Neutrophil (primary cell): ENCODE results near the gene MARCHF9.
A peak's percentile ranks its signal among the peaks of the same experiment; 100 is the strongest.

Experiments
- H3K27ac ChIP-seq: fragments of 200-600 bp; sonication (generic); 2 replicates; pipeline ENCODE4 v1.5.1; 2016; ENCODE audit warnings: mild to moderate bottlenecking, moderate library complexity
- H3K27me3 ChIP-seq: fragments of 200-600 bp; sonication (generic); 2 replicates; pipeline ENCODE4 v1.6.0; 2016; ENCODE audit warnings: mild to moderate bottlenecking
- H3K36me3 ChIP-seq: fragments of 200-600 bp; sonication (generic); 2 replicates; pipeline ENCODE4 v1.5.1; 2017
- H3K4me1 ChIP-seq, 2 experiments: fragments of 200-600 bp in 1 of 2; sonication (generic) in 1 of 2; 1 replicate in 1 of 2; 2 replicates in 1 of 2; pipeline versions ENCODE4 v1.5.1 to v1.6.1; 2013 to 2016; ENCODE audit warnings: low read depth in 1 of 2, low read length in 1 of 2, mild to moderate bottlenecking in 1 of 2, moderate library complexity in 1 of 2; ENCODE audit not compliant: control insufficient read depth in 1 of 2, insufficient read depth in 1 of 2
- H3K4me3 ChIP-seq, 2 experiments: fragments of 200-600 bp in 1 of 2; sonication (generic) in 1 of 2; 1 replicate in 1 of 2; 2 replicates in 1 of 2; pipeline ENCODE4 v1.5.1; 2013 to 2016; ENCODE audit warnings: low read depth in 1 of 2, low read length in 1 of 2, mild to moderate bottlenecking in 1 of 2, moderate library complexity in 1 of 2
- H3K9me3 ChIP-seq: fragments of 200-600 bp; sonication (generic); 2 replicates; pipeline ENCODE4 v1.5.1; 2016
- TF ChIP-seq, protein P1 (sequence below): fragments of 200-600 bp; sonication (generic); IDR thresholded peaks from 2 replicates; pipeline ENCODE4 v1.5.1; 2016; ENCODE audit warnings: antibody characterized with exemption

MARCHF9 gene

DNA sequence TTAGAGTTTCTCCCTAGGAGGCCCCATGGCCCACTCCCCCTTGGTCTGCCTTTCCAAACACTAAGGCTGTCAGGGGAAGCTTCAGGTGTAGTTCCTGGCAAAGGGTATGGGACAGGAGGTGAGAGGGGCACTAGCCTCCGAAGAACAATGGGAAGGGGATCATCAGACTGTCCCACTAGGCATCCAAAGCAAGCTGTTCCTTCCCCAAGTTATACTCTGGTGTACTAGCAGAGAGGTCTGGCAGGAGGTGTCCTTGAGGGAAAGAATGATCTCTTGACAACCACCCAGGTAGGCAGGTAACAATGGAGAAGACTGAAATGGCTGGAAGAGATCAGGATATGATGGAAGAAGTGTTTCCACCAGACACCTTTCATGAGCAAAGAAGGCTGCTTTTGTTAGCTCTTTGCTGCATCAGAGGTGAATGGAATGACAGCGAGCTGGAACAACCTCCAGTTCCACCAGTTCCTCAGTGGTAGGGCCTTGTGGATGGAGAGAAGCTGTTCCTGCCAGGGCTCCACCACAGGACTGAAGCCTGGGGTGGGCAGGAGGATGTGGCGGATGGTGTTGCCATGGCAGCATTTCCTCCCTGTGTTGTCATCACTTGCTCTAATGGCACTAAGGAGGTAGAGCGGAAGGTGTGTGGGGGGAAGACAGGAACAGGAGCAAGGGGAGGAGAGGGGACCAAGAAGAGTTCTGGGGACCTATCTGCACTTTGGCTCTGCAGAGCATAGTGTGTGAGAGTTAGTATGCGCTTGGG, 14.1 kb upstream of the MARCHF9 start:
- Histone ChIP-seq H3K4me3 (peak overlapping the region; percentile 61 to 72), H3K9me3 (no peaks in the 10 kb centered on the region), H3K36me3 (peaks cover 40% of the 10 kb centered on the region), H3K27me3 (no peaks in the 10 kb centered on the region), H3K4me1 (peaks cover 63 to 69% of the 10 kb centered on the region in 2 experiments), H3K27ac (peak overlapping the region; percentile 94)
- TF ChIP-seq, protein P1, sequence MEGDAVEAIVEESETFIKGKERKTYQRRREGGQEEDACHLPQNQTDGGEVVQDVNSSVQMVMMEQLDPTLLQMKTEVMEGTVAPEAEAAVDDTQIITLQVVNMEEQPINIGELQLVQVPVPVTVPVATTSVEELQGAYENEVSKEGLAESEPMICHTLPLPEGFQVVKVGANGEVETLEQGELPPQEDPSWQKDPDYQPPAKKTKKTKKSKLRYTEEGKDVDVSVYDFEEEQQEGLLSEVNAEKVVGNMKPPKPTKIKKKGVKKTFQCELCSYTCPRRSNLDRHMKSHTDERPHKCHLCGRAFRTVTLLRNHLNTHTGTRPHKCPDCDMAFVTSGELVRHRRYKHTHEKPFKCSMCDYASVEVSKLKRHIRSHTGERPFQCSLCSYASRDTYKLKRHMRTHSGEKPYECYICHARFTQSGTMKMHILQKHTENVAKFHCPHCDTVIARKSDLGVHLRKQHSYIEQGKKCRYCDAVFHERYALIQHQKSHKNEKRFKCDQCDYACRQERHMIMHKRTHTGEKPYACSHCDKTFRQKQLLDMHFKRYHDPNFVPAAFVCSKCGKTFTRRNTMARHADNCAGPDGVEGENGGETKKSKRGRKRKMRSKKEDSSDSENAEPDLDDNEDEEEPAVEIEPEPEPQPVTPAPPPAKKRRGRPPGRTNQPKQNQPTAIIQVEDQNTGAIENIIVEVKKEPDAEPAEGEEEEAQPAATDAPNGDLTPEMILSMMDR, result no peak

DNA sequence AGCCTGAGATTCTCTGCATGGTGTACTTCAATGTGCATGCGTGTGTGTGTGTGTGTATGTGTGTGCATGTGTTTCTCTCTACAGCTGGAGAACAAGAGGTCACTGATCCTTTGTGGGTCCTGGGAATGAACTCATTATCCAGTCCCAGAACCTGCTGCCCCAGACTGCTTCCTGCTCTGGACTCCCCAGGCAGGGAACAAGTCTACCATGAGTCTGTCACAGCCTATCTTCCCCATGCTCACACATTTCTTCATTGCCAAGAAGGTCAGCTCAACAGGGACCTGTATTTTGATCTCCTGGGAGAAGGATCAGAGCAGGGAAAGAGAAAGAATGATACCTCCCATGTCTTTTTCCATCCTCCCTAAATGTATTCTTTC, 13.5 kb upstream of the MARCHF9 start:
- no peaks in the 10 kb centered on the region for H3K27me3 ChIP-seq

DNA sequence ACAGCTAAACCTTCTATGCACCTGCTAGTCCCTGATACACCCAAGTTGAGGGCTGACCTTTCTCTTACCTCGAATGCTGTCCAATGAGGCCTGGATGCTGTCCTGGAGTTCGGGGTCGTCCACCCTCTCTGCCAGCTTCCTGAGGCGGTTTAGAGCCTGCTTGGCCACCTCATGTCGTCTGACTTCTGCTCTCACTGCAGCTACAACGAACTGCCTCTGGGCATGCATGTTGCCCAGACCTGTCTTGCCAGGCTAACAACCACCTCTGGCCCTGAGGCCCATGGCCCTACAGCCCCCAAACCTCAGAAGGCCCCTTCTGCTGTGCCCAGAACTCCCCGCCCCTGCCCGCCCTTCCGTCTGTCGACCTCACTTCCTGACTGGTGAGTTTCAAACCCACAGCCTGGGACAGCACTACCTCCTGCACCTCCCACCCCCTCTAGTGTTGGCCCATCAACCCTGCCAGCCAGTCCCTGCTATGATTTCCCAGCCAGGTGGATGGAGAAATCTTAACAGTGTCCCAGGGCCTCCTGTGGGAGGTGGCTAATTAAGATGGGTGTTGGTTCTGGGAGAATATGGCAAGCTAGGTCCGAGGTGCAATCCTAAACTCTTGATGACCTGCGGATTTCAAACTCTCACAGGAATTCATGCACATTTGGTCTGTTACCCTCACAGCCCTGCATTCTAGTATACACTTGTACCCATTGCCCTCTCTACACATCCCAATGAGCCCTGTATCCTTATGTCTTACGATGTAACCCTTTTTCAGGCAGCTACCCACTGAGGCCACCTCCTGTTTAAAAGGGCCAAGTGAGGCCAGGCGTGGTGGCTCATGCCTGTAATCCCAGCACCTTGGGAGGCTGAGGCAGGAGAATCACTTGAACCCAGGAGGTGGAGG, 12.8 kb upstream of the MARCHF9 start:
- Histone ChIP-seq H3K27ac (peak overlapping the region; percentile 94), H3K27me3 (no peaks in the 10 kb centered on the region), H3K4me1 (peaks cover 63 to 69% of the 10 kb centered on the region in 2 experiments), H3K9me3 (no peaks in the 10 kb centered on the region), H3K36me3 (peaks cover 28% of the 10 kb centered on the region), H3K4me3 (peak overlapping the region; percentile 61 to 72)
- TF ChIP-seq, protein P1, result peak; percentile 72

More for the DNA sequence above, 13.5 kb upstream of the MARCHF9 start:
- H3K4me3 ChIP-seq, result peak overlapping the region; percentile 61 to 72
- H3K36me3 ChIP-seq, result peaks cover 35% of the 10 kb centered on the region
- TF ChIP-seq, protein P1, result no peak
- peaks cover 63 to 69% of the 10 kb centered on the region in 2 experiments for H3K4me1 ChIP-seq
- H3K9me3 ChIP-seq, result no peaks in the 10 kb centered on the region
- H3K27ac ChIP-seq, result peak overlapping the region; percentile 94

DNA sequence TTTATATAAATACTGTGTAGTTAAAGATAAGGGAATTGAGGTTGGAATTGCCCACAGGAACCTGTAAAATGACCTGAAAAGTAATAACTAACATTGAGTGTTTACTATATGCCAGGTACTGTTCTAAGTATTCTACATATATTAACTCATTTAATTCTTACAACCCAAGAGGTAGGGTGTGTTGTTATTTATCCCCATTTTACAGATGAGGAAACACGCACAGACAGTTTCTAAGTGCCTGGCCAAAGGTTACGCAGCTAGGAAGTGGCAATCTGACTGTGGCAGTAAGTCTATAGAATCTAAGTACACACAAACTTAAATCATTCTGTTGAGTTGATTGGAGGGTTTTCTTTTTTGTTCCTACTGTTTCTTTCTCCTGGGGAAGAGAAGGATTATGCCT, 11.1 kb upstream of the MARCHF9 start:
- Histone ChIP-seq H3K9me3 (no peaks in the 10 kb centered on the region), H3K36me3 (peaks cover 13% of the 10 kb centered on the region), H3K4me1 (peaks cover 63 to 69% of the 10 kb centered on the region in 2 experiments), H3K4me3 (peak overlapping the region; percentile 59 to 69), H3K27me3 (no peaks in the 10 kb centered on the region), H3K27ac (peak overlapping the region; percentile 94)
- TF ChIP-seq, protein P1, result no peak

DNA sequence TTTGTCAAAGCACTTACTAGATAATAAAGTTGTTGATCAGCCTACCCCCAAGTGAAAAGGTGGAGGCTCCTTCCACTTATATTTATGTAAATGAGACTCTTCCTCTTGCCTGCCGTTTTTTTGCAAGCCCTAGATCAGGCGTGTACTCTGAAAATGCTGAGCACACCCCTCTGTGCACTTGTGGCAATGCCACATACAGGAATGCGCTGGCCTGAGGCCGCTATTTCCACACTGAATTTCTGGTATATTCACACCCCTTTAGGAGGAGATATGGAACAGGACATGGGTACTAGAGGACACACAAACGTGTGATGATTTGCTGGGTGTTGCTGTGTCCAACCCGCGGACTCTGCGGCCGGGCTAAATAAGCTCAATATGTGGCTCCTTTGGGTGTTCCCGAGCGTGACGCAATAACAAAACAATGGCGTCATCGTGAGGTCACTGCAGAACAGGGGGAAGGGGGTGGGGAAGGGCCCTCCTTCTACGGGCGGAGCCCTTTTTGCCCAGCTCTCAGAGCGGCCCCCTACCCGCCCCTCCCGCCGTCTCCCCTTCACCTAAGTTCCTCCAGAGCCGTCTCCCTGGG, 10.6 kb upstream of the MARCHF9 start:
- peaks cover 9% of the 10 kb centered on the region for H3K36me3 ChIP-seq
- H3K9me3 ChIP-seq, result no peaks in the 10 kb centered on the region
- H3K4me3 ChIP-seq, result peak overlapping the region; percentile 59 to 69
- TF ChIP-seq, protein P1, result no peak
- H3K27me3 ChIP-seq, result no peaks in the 10 kb centered on the region
- peak overlapping the region; percentile 94 for H3K27ac ChIP-seq
- H3K4me1 ChIP-seq, result peaks cover 59 to 64% of the 10 kb centered on the region in 2 experiments
